CD4-positive, alpha-beta memory T cell (primary cell): Measurements from ENCODE around the gene SPN. TPM values are rescaled to one million over a fixed set of nuclear protein-coding genes. Genes with fewer than 3 reads are reported as not detected.
A peak's percentile ranks its signal among the peaks of the same experiment; 100 is the strongest.
"Not testable (repeated sequence)": the region's sequence is repeated elsewhere in the genome, so short reads cannot be mapped to it uniquely, and the experiment has no call there.

ENCODE experiments used
- CTCF ChIA-PET: fragments of 350-600 bp; sonication (Branson Sonifier 250); formaldehyde crosslinking; loops from one replicate; lab custom pipeline; 2021; ENCODE audit warnings: inconsistent platforms; ENCODE audit not compliant: partially characterized antibody; lab: Charles Lee
- POLR2A ChIA-PET: fragments of 350-600 bp; sonication (Branson Sonifier 250); formaldehyde crosslinking; loops from one replicate; lab custom pipeline; 2021; ENCODE audit not compliant: partially characterized antibody; lab: Charles Lee
- DNase-seq, 5 donors: peaks; one replicate each; pipeline versions ENCODE4 v3.0.0 to v3.0.0-alpha.2; 2020 to 2022; ENCODE audit warnings: mixed read lengths in 1 of 5
- H3K27ac ChIP-seq: one replicate; pipeline ENCODE4 v1.7.0; 2013; ENCODE audit warnings: low read depth, low read length
- H3K27me3 ChIP-seq: 2 replicates; pipeline ENCODE4 v1.7.0; 2013; ENCODE audit warnings: mild to moderate bottlenecking, low read length, moderate library complexity; ENCODE audit not compliant: insufficient read depth
- H3K36me3 ChIP-seq: 2 replicates; pipeline ENCODE4 v1.7.0; 2013; ENCODE audit warnings: mild to moderate bottlenecking, low read length, moderate library complexity; ENCODE audit not compliant: insufficient read depth
- H3K4me1 ChIP-seq: 2 replicates; pipeline ENCODE4 v1.7.0; 2013; ENCODE audit warnings: mild to moderate bottlenecking, low read length, moderate library complexity; ENCODE audit not compliant: insufficient read depth
- H3K4me3 ChIP-seq, 2 donors: one replicate each; pipeline ENCODE4 v1.7.0; 2013; ENCODE audit warnings: low read length in 2 of 2, mild to moderate bottlenecking in 1 of 2
- H3K9me3 ChIP-seq, 2 donors: one replicate each; pipeline ENCODE4 v1.7.0; 2013; ENCODE audit warnings: low read length in 2 of 2, control low read depth in 1 of 2; ENCODE audit not compliant: control insufficient read depth in 1 of 2
- H3K27ac Mint-ChIP-seq, 7 donors: one replicate each; pipeline ENCODE4 v1.8.0; 2020 to 2021; ENCODE audit warnings: mixed read lengths in 7 of 7, mild to moderate bottlenecking in 6 of 7, inconsistent platforms in 3 of 7, moderate library complexity in 3 of 7
- H3K27me3 Mint-ChIP-seq, 2 donors: one replicate each; pipeline ENCODE4 v1.8.0; 2020 to 2021; ENCODE audit warnings: mixed read lengths in 2 of 2
- H3K36me3 Mint-ChIP-seq, 2 donors: one replicate each; pipeline ENCODE4 v1.8.0; 2020 to 2021; ENCODE audit warnings: mixed read lengths in 2 of 2, inconsistent platforms in 1 of 2, mild to moderate bottlenecking in 1 of 2
- H3K4me1 Mint-ChIP-seq, 4 donors: one replicate each; pipeline ENCODE4 v1.8.0; 2020 to 2021; ENCODE audit warnings: mixed read lengths in 4 of 4, mild to moderate bottlenecking in 1 of 4
- H3K4me3 Mint-ChIP-seq, 8 donors: one replicate each; pipeline ENCODE4 v1.8.0; 2020 to 2021; ENCODE audit warnings: mixed read lengths in 8 of 8, mild to moderate bottlenecking in 7 of 8, moderate library complexity in 6 of 8, inconsistent platforms in 3 of 8
- H3K9me3 Mint-ChIP-seq, 8 donors: one replicate each; pipeline ENCODE4 v1.8.0; 2020 to 2021; ENCODE audit warnings: mixed read lengths in 8 of 8, mild to moderate bottlenecking in 5 of 8, inconsistent platforms in 3 of 8, moderate library complexity in 1 of 8
- intact Hi-C: fragments of 100-400 bp; cut with micrococcal nuclease; formaldehyde crosslinking; loops from one replicate; pipeline ENCODE4 v1.15.1; 2023
- polyA plus RNA-seq, 2 donors: library from polyadenylated mRNA; unstranded; fragments of 300-500 nt; fragmentation: Illumina TruSeq; gene quantifications; one replicate each; pipeline ENCODE4 v1.2.3, GENCODE V29; 2021
- total RNA-seq, 2 experiments: library from RNA; stranded (reverse); gene quantifications; one replicate each; pipeline ENCODE4 v1.2.3, GENCODE V29; 2021

SPN gene
- total and polyA plus RNA-seq, 4 experiments from 2014 or later: 86.3 to 208 (median 171) TPM

DNA sequence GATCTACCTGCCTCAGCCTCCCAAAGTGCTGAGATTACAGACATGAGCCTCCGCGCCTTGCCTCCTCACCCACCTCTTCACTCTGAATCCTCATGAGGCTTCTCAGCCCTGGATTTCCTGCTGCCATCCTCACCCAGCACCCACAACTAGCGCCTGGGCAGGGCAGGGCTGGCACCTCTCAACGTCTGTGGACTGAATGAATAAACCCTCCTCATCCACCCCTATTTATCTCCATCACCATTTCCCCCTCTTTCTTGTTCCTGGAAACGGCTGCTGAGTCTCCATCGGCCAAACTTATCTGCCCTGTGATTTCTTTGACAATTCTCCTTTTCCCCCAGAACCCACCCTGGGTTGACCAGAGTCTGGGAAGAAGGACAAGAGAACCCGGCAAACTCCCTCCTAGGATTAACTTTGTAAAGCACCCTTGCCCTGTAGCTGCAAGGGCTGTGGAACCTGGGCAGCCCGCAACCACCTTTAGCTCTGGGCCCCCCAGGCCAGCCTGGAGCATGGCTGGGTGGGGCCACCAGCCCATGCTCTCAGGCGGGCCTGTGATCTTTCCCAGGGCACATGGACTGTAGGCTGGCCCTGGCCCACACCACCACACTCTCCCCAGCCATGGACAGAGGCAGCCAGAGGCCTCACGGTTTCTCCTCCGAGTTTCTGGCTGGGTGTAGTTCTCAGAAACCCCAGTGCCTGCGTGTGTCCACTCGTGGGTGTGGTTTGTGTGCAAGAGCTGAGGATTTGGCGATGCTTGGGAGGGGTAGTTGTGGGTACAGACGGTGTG lies 2.4 kb downstream of the SPN start:
- H3K27me3 ChIP-seq: no peaks in the 10 kb centered on the region
- intact Hi-C loops: loop anchor here (2.0 kb wide), 1 partner anchor 13 kb away; the partner anchor contains the start of gene QPRT

DNA sequence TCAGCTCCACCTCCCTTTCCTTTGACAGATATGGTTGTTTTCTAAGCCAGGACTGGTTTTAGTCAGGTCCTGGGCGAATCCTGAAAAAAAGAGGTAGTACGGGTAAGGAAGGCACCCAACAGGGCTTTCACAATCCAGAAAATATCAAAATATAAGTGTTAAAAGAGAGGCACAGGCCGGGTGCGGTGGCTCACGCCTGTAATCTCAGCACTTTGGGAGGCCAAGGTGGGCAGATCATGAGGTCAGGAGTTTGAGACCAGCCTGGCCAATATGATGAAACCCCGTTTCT lies 4.2 kb downstream of the SPN start:
- H3K36me3 ChIP-seq, H3K9me3 ChIP-seq, H3K27me3 Mint-ChIP-seq, H3K27me3 ChIP-seq, H3K9me3 Mint-ChIP-seq, DNase-seq, intact Hi-C loops: not testable (repeated sequence)
- H3K27ac ChIP-seq: peak overlapping the region; percentile 82
- H3K4me1 ChIP-seq: peaks cover 50% of the 10 kb centered on the region
- H3K36me3 Mint-ChIP-seq: peaks cover 30 to 53% of the 10 kb centered on the region in 2 donors
- peaks cover 23 to 77% (median 45%) of the 10 kb centered on the region in 4 donors for H3K4me1 Mint-ChIP-seq
- peak overlapping the region; percentile 64 to 99 (median 98) for H3K4me3 Mint-ChIP-seq
- H3K27ac Mint-ChIP-seq: peak overlapping the region in 6 of 7 donors; percentile 75 to 100 (median 94)
- ChIA-PET CTCF (interaction anchor here (0.8 to 1.3 kb wide), 3 partner anchors 12 to 24 kb away, joined by 3 to 4 read pairs (median 3); partner anchors contain the start of gene QPRT), POLR2A (interaction anchor here (0.6 to 7.4 kb wide), 8 partner anchors 10 to 398 kb away, joined by 3 to 75 read pairs (median 6); partner anchors contain the start of genes ALDOA, QPRT and TAOK2)
- H3K4me3 ChIP-seq: peak overlapping the region in 1 of 2 donors; percentile 78

More for the DNA sequence above, 2.4 kb downstream of the SPN start:
- H3K9me3 ChIP-seq: no peaks in the 10 kb centered on the region
- Mint-ChIP-seq H3K27me3 (peaks cover 0 to 3% of the 10 kb centered on the region in 2 donors), H3K36me3 (peaks cover 26 to 44% of the 10 kb centered on the region in 2 donors), H3K4me3 (peak overlapping the region; percentile 97 to 99 (median 99)), H3K9me3 (peaks cover 0 to 5% (median 0%) of the 10 kb centered on the region in 8 donors), H3K27ac (peak overlapping the region; percentile 94 to 100 (median 97)), H3K4me1 (peaks cover 35 to 85% (median 54%) of the 10 kb centered on the region in 4 donors)
- DNase-seq: peak; percentile 28 to 55 (median 38)
- CTCF ChIA-PET: interaction anchor here (1.4 to 3.3 kb wide), 3 partner anchors 11 to 25 kb away, joined by 3 to 9 read pairs (median 6); no protein-coding TSS in a partner anchor
- H3K27ac ChIP-seq: peak overlapping the region; percentile 82
- peak overlapping the region; percentile 78 to 95 for H3K4me3 ChIP-seq
- H3K36me3 ChIP-seq: peaks cover 10% of the 10 kb centered on the region
- POLR2A ChIA-PET: interaction anchor here (0.5 to 7.4 kb wide), 12 partner anchors 11 to 993 kb away, joined by 3 to 75 read pairs (median 4); partner anchors contain the start of genes FBRS, PAGR1, QPRT and TAOK2
- peaks cover 68% of the 10 kb centered on the region for H3K4me1 ChIP-seq

DNA sequence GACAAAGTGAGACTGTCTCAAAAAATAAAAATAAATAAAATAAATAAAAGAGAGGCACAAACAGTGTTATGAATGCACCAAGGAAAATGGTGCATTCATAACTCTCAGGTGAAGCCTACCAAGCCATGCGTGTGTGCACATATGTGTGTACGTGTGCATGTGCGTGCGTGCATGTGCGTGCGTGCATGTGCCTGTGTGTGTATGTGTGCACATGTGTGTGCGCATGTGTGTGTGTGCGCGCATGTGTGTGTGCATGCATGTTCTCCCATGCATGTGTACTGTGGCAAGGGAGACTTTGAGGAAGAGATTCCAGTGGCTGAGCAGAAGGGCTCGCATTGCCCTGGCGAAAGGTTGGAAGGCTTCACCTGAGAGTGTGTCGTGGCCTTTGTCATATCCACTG lies 4.7 kb downstream of the SPN start:
- H3K9me3 Mint-ChIP-seq: peaks cover 0 to 5% (median 0%) of the 10 kb centered on the region in 8 donors
- peaks cover 30 to 50% of the 10 kb centered on the region in 2 donors for H3K36me3 Mint-ChIP-seq
- H3K4me1 ChIP-seq: peaks cover 47% of the 10 kb centered on the region
- no peaks in the 10 kb centered on the region for H3K9me3 ChIP-seq
- H3K4me3 ChIP-seq: no peak overlapping the region
- peaks cover 23 to 72% (median 44%) of the 10 kb centered on the region in 4 donors for H3K4me1 Mint-ChIP-seq
- DNase-seq: no peak
- peak overlapping the region in 6 of 8 donors; percentile 15 to 99 (median 46) for H3K4me3 Mint-ChIP-seq
- peaks cover 10% of the 10 kb centered on the region for H3K36me3 ChIP-seq
- no peak overlapping the region for H3K27ac ChIP-seq
- ChIA-PET POLR2A (interaction anchor here (0.6 to 7.4 kb wide), 4 partner anchors 9 to 398 kb away, joined by 3 to 75 read pairs (median 6); partner anchors contain the start of genes ALDOA and QPRT), CTCF (interaction anchor here (1.3 kb wide), 1 partner anchor 24 kb away, joined by 4 read pairs; no protein-coding TSS in a partner anchor)
- intact Hi-C loops: no loop called here
- H3K27ac Mint-ChIP-seq: peak overlapping the region in 5 of 7 donors; percentile 22 to 100 (median 65)
- H3K27me3 Mint-ChIP-seq: peaks cover 0 to 3% of the 10 kb centered on the region in 2 donors
- H3K27me3 ChIP-seq: no peaks in the 10 kb centered on the region

DNA sequence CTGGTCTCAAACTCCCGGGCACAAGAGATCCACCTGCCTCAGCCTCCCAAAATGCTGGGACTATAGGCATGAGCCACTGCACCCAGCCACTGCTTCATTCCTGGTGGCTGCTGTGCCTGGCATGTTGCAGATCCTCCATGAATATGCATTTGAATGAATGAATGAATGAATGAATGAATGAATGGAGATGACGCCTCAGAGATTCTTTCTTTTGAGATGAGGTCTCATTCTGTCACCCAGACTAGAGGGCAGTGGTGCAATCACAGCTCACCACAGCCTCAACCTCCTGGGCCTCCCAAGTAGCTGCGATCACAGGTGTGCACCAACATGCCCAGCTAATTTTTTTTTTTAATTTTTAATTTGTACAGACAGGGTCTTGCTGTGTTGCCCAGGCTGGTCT lies 5.2 kb downstream of the SPN start:
- H3K9me3 Mint-ChIP-seq: peaks cover 0 to 5% (median 0%) of the 10 kb centered on the region in 8 donors
- CTCF ChIA-PET: no interaction called here
- POLR2A ChIA-PET: interaction anchor here (0.6 kb wide), 1 partner anchor 397 kb away, joined by 3 read pairs; the partner anchor contains the start of gene ALDOA
- Histone ChIP-seq H3K27me3 (no peaks in the 10 kb centered on the region), H3K27ac (no peak overlapping the region), H3K4me1 (peaks cover 47% of the 10 kb centered on the region), H3K9me3 (no peaks in the 10 kb centered on the region), H3K36me3 (peaks cover 10% of the 10 kb centered on the region), H3K4me3 (no peak overlapping the region)
- peaks cover 28 to 46% of the 10 kb centered on the region in 2 donors for H3K36me3 Mint-ChIP-seq
- H3K4me3 Mint-ChIP-seq: peak overlapping the region in 1 of 8 donors; percentile 43
- H3K27me3 Mint-ChIP-seq: peaks cover 0 to 3% of the 10 kb centered on the region in 2 donors
- peaks cover 23 to 67% (median 44%) of the 10 kb centered on the region in 4 donors for H3K4me1 Mint-ChIP-seq
- H3K27ac Mint-ChIP-seq: peak overlapping the region in 3 of 7 donors; percentile 66 to 100 (median 70)
- DNase-seq: no peak
- intact Hi-C loops: no loop called here

DNA sequence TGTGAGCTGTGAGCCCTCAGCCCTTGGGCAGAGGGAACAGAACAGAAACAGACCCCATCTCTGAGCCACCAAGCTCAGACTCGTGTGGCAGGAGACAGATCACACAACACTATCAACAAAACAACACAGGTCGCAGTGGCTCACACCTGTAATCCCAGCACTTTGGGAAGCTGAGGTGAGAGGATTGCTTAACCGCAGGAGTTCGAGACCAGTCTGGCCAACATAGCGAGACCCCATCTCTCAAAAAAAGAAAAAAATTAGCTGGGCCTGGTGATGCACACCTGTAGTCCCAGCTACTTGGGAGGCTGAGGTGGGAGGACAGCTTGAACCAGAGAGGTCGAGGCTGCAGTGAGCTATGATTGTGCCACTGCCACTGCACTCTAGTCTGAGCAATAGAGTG lies 10.5 kb downstream of the SPN start:
- H3K36me3 ChIP-seq: no peaks in the 10 kb centered on the region
- H3K9me3 ChIP-seq: no peaks in the 10 kb centered on the region
- ChIA-PET CTCF (interaction anchor here (0.6 to 1.5 kb wide), 3 partner anchors 175 to 361 kb away, joined by 4 read pairs; no protein-coding TSS in a partner anchor), POLR2A (interaction anchor here (7.9 kb wide), 1 partner anchor 9 kb away, joined by 75 read pairs; the partner anchor contains the start of gene SPN)
- H3K4me3 ChIP-seq: no peak overlapping the region
- no peak for DNase-seq
- Mint-ChIP-seq H3K4me1 (peaks cover 6 to 28% (median 17%) of the 10 kb centered on the region in 4 donors), H3K9me3 (peaks cover 0 to 2% (median 0%) of the 10 kb centered on the region in 8 donors), H3K27me3 (no peaks in the 10 kb centered on the region), H3K4me3 (no peak overlapping the region), H3K27ac (peak overlapping the region in 2 of 7 donors; percentile 26 to 80), H3K36me3 (peaks cover 4 to 12% of the 10 kb centered on the region in 2 donors)
- H3K27me3 ChIP-seq: no peaks in the 10 kb centered on the region
- intact Hi-C loops: no loop called here
- H3K4me1 ChIP-seq: peaks cover 16% of the 10 kb centered on the region
- H3K27ac ChIP-seq: no peak overlapping the region

DNA sequence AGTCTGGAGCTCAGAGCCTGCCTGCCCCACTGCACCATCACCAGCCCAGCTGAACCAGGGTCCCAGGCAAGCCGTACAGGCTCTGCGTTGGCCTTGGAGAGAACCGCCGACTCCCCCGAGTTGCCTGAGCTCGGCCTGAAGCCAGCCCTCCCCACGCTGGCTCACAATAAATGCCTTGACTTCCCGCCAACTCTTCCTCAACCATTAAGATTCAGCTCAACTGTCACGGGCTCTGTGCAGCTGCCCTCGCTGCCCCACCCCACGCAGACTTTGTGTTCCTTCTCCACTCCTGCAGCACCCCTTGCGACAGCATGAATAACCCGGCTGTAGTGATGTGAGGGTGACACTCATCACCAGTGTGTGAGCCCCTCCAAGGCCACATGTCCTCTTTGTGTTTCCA lies 11.1 kb downstream of the SPN start:
- Mint-ChIP-seq H3K27ac (peak overlapping the region in 3 of 7 donors; percentile 61 to 75 (median 62)), H3K27me3 (no peaks in the 10 kb centered on the region), H3K4me1 (peaks cover 7 to 30% (median 16%) of the 10 kb centered on the region in 4 donors), H3K36me3 (peaks cover 4 to 12% of the 10 kb centered on the region in 2 donors), H3K4me3 (no peak overlapping the region), H3K9me3 (peaks cover 0 to 2% (median 0%) of the 10 kb centered on the region in 8 donors)
- ChIA-PET POLR2A (interaction anchor here (1.2 to 7.9 kb wide), 2 partner anchors 10 to 33 kb away, joined by 4 to 75 read pairs; partner anchors contain the start of gene SPN), CTCF (interaction anchor here (0.6 to 1.5 kb wide), 4 partner anchors 32 to 361 kb away, joined by 3 to 4 read pairs (median 4); no protein-coding TSS in a partner anchor)
- H3K9me3 ChIP-seq: no peaks in the 10 kb centered on the region
- H3K27me3 ChIP-seq: no peaks in the 10 kb centered on the region
- no peaks in the 10 kb centered on the region for H3K36me3 ChIP-seq
- H3K4me3 ChIP-seq: no peak overlapping the region
- intact Hi-C loops: no loop called here
- H3K4me1 ChIP-seq: peaks cover 18% of the 10 kb centered on the region
- H3K27ac ChIP-seq: no peak overlapping the region
- DNase-seq: no peak
